Heart left ventricle (tissue), 16 donors: ENCODE data around the gene IFT43. TPM values are rescaled to one million over a fixed set of nuclear protein-coding genes. Genes with fewer than 3 reads are reported as not detected.
A peak's percentile ranks its signal among the peaks of the same experiment; 100 is the strongest.

Source experiments
- ATAC-seq, 4 donors: fragments of 200-7000 bp; cut with Tn5 transposase; one replicate each; pipeline ENCODE4 v1.9.1; 2020 to 2022; ENCODE audit warnings: moderate library complexity in 4 of 4, mild to moderate bottlenecking in 3 of 4, moderate number of reproducible peaks in 1 of 4
- DNase-seq, 5 donors: peaks; one replicate each; pipeline ENCODE4 v3.0.0-alpha.2; 2020
- H3K27ac ChIP-seq, 12 donors: fragments of 200-600 bp; sonication (generic) in 4 of 12; one replicate each; pipeline versions ENCODE4 v1.5.0 to v1.8.0; 2016 to 2022; ENCODE audit warnings: mild to moderate bottlenecking in 2 of 12
- H3K27me3 ChIP-seq, 9 donors: fragments of 200-600 bp; sonication (generic) in 2 of 9; one replicate each; pipeline versions ENCODE4 v1.5.1 to v1.8.0; 2016 to 2022; ENCODE audit warnings: mild to moderate bottlenecking in 3 of 9
- H3K36me3 ChIP-seq, 9 donors: fragments of 200-600 bp; sonication (generic) in 2 of 9; one replicate each; pipeline versions ENCODE4 v1.5.0 to v1.8.0; 2018 to 2022; ENCODE audit warnings: mild to moderate bottlenecking in 2 of 9
- H3K4me1 ChIP-seq, 12 donors: fragments of 200-600 bp; sonication (generic) in 4 of 12; one replicate each; pipeline versions ENCODE4 v1.5.0 to v1.8.0; 2016 to 2022; ENCODE audit warnings: mild to moderate bottlenecking in 3 of 12
- H3K4me3 ChIP-seq, 12 donors: fragments of 200-600 bp; sonication (generic) in 4 of 12; one replicate each; pipeline versions ENCODE4 v1.5.0 to v1.8.0; 2017 to 2022; ENCODE audit warnings: mild to moderate bottlenecking in 9 of 12, moderate library complexity in 4 of 12
- H3K9me3 ChIP-seq, 12 donors: fragments of 200-600 bp; sonication (generic) in 4 of 12; one replicate each; pipeline versions ENCODE4 v1.5.0 to v1.8.0; 2016 to 2022; ENCODE audit warnings: mild to moderate bottlenecking in 1 of 12
- POLR2A ChIP-seq, 2 donors: fragments of 450-650 bp; IDR thresholded peaks; one replicate each; pipeline ENCODE4 v1.6.1; 2017; ENCODE audit warnings: antibody characterized with exemption in 2 of 2, mild to moderate bottlenecking in 2 of 2, moderate library complexity in 2 of 2
- WGBS, 4 donors: extraction: QIAGEN DNeasy Blood & Tissue Kit in 2 of 4; methylation state at CpG; one replicate each; pipeline versions ENCODE4 v1.1.5 to v1.1.7; 2013 to 2018; 5-methylcytosine and 5-hydroxymethylcytosine counted together
- intact Hi-C, 10 donors: fragments of 100-400 bp; cut with DNase I; formaldehyde crosslinking; loops; one replicate each; pipeline versions ENCODE4 v1.11.1 to v1.14.2; 2022
- polyA plus RNA-seq, 2 donors: library from polyadenylated mRNA; stranded (reverse); fragments of 200-250 nt; gene quantifications; one replicate each; pipeline ENCODE4 v1.2.3, GENCODE V29; 2013
- total RNA-seq, 9 donors: library from RNA; depleted of rRNA in 2 of 9; stranded (reverse); fragments of >200 nt in 2 of 9; fragmentation: NEBNext Ultra II Directional in 3 of 9; extraction: Animal tissue kit (Norgen Biotek cat#: 25700) in 3 of 9; gene quantifications; one replicate each; pipeline versions ENCODE4 v1.1.0 to v1.2.4, GENCODE V29; 2016 to 2023
- TF ChIP-seq, protein P1 (sequence below), 12 donors: fragments of 200-600 bp; sonication (generic) in 4 of 12; IDR thresholded peaks; one replicate each; pipeline versions ENCODE4 v1.5.0 to v1.8.0; 2018 to 2022; ENCODE audit warnings: antibody characterized with exemption in 12 of 12, mild to moderate bottlenecking in 5 of 12
- donor health status: ischemic (EF 13 %, LVEDD 7.1; RV severe dilation, severe dysfunction).
- donor health status: healthy with polysubstance abuse.
- donor health status: DM: no; HTN: yes; CAD: no.
- donor health status: DM: no; HTN: no; CAD: no.
- donor health status: ischemic (EF 25% LVEDD 6.9; RV normal size, moderate dysfunction).
- donor health status: ischemic (EF 25% LVEDD 5.7; RV mildly dilated, moderate dysfunction).
- donor health status: healthy.
- donor health status: DM: yes; HTN: yes; CAD: no.
- donor health status: ischemic (EF 35%, LVEDD 5.7; RV mildly dilated, moderate dysfunction).
- donor health status: nonischemic (EF 11% LVEDD 7.7; RV severe dilation, severe dysfunction).
- donor health status: DM: yes; HTN: yes; CAD: no.
- donor health status: PGD.
- donor health status: ischemic (EF 29% LVEDD 5.4; RV normal size, mild dysfunction).
- donor health status: nonischemic (EF 23%, LVEDD 6.1; RV moderate dilation, normal function).

Gene IFT43
- total and polyA plus RNA-seq, 11 donors: 22.8 to 54.7 (median 30.8) TPM

DNA sequence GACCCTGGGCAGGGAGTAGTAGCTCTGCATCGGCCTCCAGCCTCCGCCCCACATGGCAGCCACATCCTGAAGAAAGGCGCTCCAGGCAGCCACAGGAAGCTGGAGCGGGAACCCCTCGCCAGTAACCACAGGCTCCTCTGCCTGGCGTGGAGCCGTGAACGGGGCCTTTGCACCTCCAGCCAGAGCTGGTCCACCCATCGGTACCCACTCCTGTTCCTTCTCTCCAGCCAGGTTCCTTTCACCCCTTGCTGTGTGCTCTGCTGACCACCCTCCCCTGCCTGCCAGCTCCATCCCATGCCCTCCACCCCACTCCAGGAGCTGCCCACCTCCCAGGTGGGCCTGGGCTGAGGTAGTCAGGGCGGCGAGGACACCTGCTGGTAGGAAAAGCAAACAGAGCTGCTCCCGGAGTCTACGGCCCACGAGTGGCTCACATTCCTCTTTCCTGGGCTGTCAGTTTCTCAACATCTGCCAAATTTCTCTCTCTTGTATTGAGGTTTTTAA, 6.4 kb upstream of the IFT43 start:
- TF ChIP-seq, protein P1, sequence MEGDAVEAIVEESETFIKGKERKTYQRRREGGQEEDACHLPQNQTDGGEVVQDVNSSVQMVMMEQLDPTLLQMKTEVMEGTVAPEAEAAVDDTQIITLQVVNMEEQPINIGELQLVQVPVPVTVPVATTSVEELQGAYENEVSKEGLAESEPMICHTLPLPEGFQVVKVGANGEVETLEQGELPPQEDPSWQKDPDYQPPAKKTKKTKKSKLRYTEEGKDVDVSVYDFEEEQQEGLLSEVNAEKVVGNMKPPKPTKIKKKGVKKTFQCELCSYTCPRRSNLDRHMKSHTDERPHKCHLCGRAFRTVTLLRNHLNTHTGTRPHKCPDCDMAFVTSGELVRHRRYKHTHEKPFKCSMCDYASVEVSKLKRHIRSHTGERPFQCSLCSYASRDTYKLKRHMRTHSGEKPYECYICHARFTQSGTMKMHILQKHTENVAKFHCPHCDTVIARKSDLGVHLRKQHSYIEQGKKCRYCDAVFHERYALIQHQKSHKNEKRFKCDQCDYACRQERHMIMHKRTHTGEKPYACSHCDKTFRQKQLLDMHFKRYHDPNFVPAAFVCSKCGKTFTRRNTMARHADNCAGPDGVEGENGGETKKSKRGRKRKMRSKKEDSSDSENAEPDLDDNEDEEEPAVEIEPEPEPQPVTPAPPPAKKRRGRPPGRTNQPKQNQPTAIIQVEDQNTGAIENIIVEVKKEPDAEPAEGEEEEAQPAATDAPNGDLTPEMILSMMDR (IDR thresholded peaks at IDR 0.05): peak; percentile 19 to 66 (median 54)
- no peak for TF ChIP-seq POLR2A (IDR thresholded peaks at IDR 0.05)
- peaks cover 0 to 2% (median 0%) of the 10 kb centered on the region in 9 donors for H3K36me3 ChIP-seq
- peak in 1 of 5 donors; percentile 38 for DNase-seq
- H3K4me1 ChIP-seq: peaks cover 0 to 46% (median 17%) of the 10 kb centered on the region in 12 donors
- 49 to 57% (median 50%) methylated on average over 11 to 14 of the region's 14 CpGs for WGBS, 4 donors
- H3K9me3 ChIP-seq: no peaks in the 10 kb centered on the region
- intact Hi-C loops: loop anchor here in 3 of 10 donors (1.0 to 10.0 kb wide), 4 partner anchors 72 to 268 kb away; no protein-coding TSS in a partner anchor
- peak overlapping the region in 8 of 12 donors; percentile 83 to 99 (median 98) for H3K27ac ChIP-seq
- ATAC-seq: no peak
- no peaks in the 10 kb centered on the region for H3K27me3 ChIP-seq
- peak overlapping the region in 10 of 12 donors; percentile 56 to 88 (median 80) for H3K4me3 ChIP-seq

DNA sequence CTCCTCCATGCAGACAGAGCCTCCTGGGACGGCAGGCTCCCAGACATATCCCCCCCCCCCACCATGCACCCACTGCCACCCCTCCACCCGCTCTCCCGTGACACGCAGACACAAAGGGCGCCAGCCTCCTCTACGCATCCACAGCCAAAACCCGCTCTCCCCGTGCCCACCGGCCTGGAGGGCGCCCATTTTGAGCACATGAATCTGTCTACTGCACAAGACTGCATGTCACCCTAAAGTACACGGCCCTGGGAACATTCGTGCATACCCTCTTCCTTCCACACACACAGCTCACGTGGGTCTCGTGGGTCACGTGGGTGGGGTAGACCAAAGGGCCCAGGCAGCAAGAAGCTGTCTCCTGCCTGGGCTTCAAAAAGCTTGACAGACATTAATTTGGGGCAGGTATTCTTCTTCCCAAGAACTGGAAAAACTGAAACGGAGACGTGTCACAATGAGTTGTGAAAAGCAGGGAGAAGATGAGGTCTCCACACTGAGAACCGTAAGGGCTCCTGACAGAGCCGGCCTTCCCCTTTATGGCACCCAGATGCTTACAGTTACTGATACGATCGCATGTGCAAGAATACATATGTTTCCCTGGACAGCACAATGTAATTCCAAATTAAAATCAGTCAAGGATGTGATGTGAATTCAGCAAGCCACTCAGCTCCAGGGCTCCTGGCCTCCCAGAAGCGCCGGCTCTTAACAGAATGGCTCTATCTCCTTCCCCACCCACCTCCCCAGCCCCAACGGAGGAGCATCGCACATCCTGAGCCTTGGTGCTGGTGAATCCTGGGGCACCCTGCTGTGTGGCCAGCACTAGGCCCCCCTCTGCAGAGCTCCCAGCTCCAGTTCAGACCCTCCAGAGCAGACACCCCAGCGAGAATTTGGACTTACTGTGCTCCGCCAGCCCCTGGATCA, 5.7 kb upstream of the IFT43 start:
- Histone ChIP-seq H3K27ac (peak overlapping the region in 11 of 12 donors; percentile 30 to 99 (median 96)), H3K4me1 (peaks cover 0 to 51% (median 20%) of the 10 kb centered on the region in 12 donors), H3K4me3 (peak overlapping the region in 11 of 12 donors; percentile 56 to 88 (median 80)), H3K9me3 (no peaks in the 10 kb centered on the region), H3K36me3 (peaks cover 0 to 1% (median 0%) of the 10 kb centered on the region in 9 donors), H3K27me3 (no peaks in the 10 kb centered on the region)
- DNase-seq (peak in 3 of 5 donors; percentile 49 to 58 (median 52)), ATAC-seq (no peak)
- TF ChIP-seq, protein P1 (IDR thresholded peaks at IDR 0.05): no peak
- TF ChIP-seq POLR2A (IDR thresholded peaks at IDR 0.05): no peak
- intact Hi-C loops: loop anchor here in 8 of 10 donors (1.0 to 10.0 kb wide), 11 partner anchors 71 to 271 kb away; no protein-coding TSS in a partner anchor
- 58 to 74% (median 68%) methylated on average over 22 to 27 of the region's 27 CpGs for WGBS, 4 donors

- H3K4me1 ChIP-seq: peaks cover 3 to 58% (median 25%) of the 10 kb centered on the region in 12 donors
- WGBS, 4 donors: 68 to 87% (median 74%) methylated on average over 8 of the region's 8 CpGs
- peak in 3 of 5 donors; percentile 35 to 47 (median 37) for DNase-seq
Measured at GRCh38 chr14:75980856-75981255, 4.7 kb upstream of the IFT43 start.

More at GRCh38 chr14:75980856-75981255, 4.7 kb upstream of the IFT43 start:
- Histone ChIP-seq H3K27me3 (no peaks in the 10 kb centered on the region), H3K27ac (peak overlapping the region; percentile 69 to 99 (median 96)), H3K4me3 (peak overlapping the region in 11 of 12 donors; percentile 56 to 88 (median 80)), H3K9me3 (no peaks in the 10 kb centered on the region), H3K36me3 (no peaks in the 10 kb centered on the region)
- intact Hi-C loops: loop anchor here in 7 of 10 donors (2.0 to 10.0 kb wide), 7 partner anchors 72 to 272 kb away; no protein-coding TSS in a partner anchor
- no peak for ATAC-seq
- TF ChIP-seq, protein P1 (IDR thresholded peaks at IDR 0.05): no peak
